HT1080 (cell line): ENCODE measurements around the gene ATP2B1. TPM values are rescaled to one million over a fixed set of nuclear protein-coding genes. Genes with fewer than 3 reads are reported as not detected.

Experiments used
- DNase-seq: peaks from one replicate; pipeline ENCODE4 v3.0.0-alpha.2; 2015; ENCODE audit warnings: low read depth
- total RNA-seq: library from RNA; depleted of rRNA; stranded (reverse); fragments of >200 nt; shearing (Covaris generic); gene quantifications from 2 replicates; pipeline ENCODE4 v1.2.3, GENCODE V29; 2014

Gene ATP2B1
- total RNA-seq, 1 experiment from 2014 or later = 70.0 TPM

- no peak for DNase-seq
Measured at GRCh38 chr12:89662623-89663022, 46.0 kb downstream of the ATP2B1 start.

GRCh38 chr12:89661706-89662330 lies 46.8 kb downstream of the ATP2B1 start:
- DNase-seq = no peak

- no peak for DNase-seq
Measured at GRCh38 chr12:89657739-89658138, 50.9 kb downstream of the ATP2B1 start.

- no peak for DNase-seq
Measured at GRCh38 chr12:89657066-89657465, 51.6 kb downstream of the ATP2B1 start.

GRCh38 chr12:89655841-89656240 lies 52.8 kb downstream of the ATP2B1 start:
- no peak for DNase-seq

GRCh38 chr12:89651192-89651591 lies 57.4 kb downstream of the ATP2B1 start:
- DNase-seq = no peak

- peak; percentile 6 for DNase-seq
Measured at GRCh38 chr12:89650239-89650638, 58.4 kb downstream of the ATP2B1 start.

GRCh38 chr12:89649820-89650219 lies 58.8 kb downstream of the ATP2B1 start:
- no peak for DNase-seq

- DNase-seq = no peak
Measured at GRCh38 chr12:89649139-89649538, 59.5 kb downstream of the ATP2B1 start.

- DNase-seq = no peak
Measured at GRCh38 chr12:89648211-89648930, 60.3 kb downstream of the ATP2B1 start.

GRCh38 chr12:89645434-89645833 lies 63.2 kb downstream of the ATP2B1 start:
- DNase-seq = no peak

- no peak for DNase-seq
Measured at GRCh38 chr12:89642959-89643358, 65.7 kb downstream of the ATP2B1 start.

- no peak for DNase-seq
Measured at GRCh38 chr12:89636776-89637160, 71.9 kb downstream of the ATP2B1 start.

- peak; percentile 20 for DNase-seq
Measured at GRCh38 chr12:89636052-89636775, 72.4 kb downstream of the ATP2B1 start.

GRCh38 chr12:89634508-89634907 lies 74.1 kb downstream of the ATP2B1 start:
- no peak for DNase-seq

GRCh38 chr12:89632778-89633177 lies 75.9 kb downstream of the ATP2B1 start:
- no peak for DNase-seq

GRCh38 chr12:89622115-89622514 lies 86.5 kb downstream of the ATP2B1 start:
- DNase-seq = no peak

GRCh38 chr12:89621521-89621920 lies 87.1 kb downstream of the ATP2B1 start:
- DNase-seq = no peak

GRCh38 chr12:89619764-89620163 lies 88.9 kb downstream of the ATP2B1 start:
- no peak for DNase-seq

GRCh38 chr12:89618113-89618862 lies 90.3 kb downstream of the ATP2B1 start:
- DNase-seq = no peak

- no peak for DNase-seq
Measured at GRCh38 chr12:89610366-89610765, 98.3 kb downstream of the ATP2B1 start.

- DNase-seq = no peak
Measured at GRCh38 chr12:89603678-89604077, 105.0 kb downstream of the ATP2B1 start.
